A549 treated with AZD9567 at 1 μM for 4 hours (cell line): ENCODE data around the gene LRRC53. TPM values are rescaled to one million over a fixed set of nuclear protein-coding genes. Genes with fewer than 3 reads are reported as not detected.

Source experiments
- total RNA-seq: library from RNA; stranded (reverse); fragments of 200-300 nt; extraction: Qiagen RNA extraction; gene quantifications from 5 replicates; pipeline ENCODE4 v1.2.3, GENCODE V29; 2022; ENCODE audit not compliant: insufficient read depth

LRRC53 gene, protein sequence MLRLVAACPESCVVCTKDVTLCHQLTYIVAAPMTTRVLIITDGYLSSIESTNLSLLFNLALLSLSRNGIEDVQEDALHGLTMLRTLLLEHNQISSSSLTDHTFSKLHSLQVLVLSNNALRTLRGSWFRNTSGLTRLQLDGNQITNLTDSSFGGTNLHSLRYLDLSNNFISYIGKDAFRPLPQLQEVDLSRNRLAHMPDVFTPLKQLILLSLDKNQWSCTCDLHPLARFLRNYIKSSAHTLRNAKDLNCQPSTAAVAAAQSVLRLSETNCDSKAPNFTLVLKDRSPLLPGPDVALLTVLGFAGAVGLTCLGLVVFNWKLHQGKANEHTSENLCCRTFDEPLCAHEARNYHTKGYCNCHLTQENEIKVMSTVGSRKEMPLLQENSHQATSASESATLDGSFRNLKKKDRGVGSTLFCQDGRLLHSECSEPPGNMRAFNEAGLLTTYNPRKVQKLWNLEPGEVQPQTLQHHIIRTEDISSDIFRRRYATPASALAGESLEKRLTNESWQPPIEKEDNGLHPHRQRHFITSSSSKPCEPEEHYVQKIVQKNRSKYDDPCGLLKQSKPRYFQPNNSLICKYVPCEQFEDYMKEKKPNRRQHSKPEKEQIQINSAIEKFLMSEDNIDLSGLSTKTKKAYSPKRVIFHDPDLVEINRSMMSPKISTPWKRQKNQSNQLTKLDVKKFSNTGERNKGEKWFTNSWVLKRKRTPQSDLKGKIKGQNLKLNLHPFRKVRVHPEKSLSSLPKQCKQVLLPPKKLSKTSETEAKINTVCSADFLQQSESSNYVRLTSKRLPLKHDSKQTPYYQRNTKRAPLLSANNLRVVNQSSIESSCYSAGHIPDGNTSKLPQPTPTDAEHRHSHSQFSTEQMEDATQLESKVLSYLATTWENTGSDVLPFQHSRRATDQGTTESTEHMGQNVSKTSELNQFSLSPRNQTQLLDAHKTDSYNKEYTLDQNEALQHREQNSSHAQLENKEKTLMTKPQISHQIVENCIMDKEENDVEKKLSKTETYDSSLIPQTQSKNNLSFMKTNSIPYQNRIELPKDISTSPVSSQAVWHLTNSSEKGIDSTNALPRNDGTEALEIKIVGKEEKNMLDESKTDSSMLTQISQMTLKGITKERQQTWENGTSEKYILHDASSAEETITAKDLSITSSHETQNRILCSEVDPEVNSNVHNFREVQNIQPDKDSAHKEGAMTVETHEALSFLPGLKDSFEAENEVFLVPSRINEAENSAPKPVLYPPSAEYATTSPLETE
- total RNA-seq: not detected in 5 replicates

DNA sequence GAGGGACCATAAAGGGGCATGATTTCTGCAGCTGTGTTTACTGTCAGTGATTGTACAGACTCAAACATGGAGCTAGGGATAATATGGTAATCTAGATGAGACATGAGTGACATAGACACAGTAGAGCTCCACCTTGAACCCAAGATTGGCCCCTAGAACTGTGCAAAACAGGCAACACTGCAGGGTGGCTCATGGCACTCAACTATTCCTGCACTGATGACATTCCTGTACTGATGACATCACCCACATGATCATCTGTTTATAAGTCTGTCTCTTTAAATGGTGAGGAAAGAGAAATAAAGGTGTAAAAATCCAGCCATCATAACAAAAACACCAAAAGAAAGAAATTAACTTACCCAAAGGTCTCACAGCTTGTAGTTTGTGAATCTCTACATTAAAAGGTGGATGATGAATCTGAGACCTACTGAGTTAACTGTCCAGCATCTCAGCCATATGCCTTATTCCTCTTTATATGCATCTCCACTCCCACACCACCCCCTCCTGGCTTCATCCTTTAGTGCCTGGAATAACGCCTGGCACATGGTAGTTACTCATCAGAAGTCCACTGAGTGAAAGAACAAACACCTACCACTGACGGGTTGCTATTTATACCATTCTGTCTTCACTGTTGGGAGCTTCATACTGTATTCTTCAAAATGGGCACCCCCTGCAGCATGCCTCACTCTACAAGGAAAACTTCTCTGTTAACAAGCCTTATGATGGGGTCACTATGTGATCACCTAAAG lies at the start of gene LRRC53:
Gene LRRC53 (minus strand): TSS at position 442 of the 746 bp plus-strand sequence. CDS start 29,262 bp downstream, outside the sequence.

Other genes with a start within 250 kb of the LRRC53 start
- gene ERICH3, start 161.2 kb upstream of the LRRC53 start, total RNA-seq: not detected in 5 replicates
- gene CRYZ, start 220.4 kb upstream of the LRRC53 start, total RNA-seq: 63.6 to 71.9 TPM (median 69.7 TPM) in 5 replicates
- 13.8 to 18.8 TPM (median 17.2 TPM) in 5 replicates for gene TYW3, start 220.5 kb upstream of the LRRC53 start, total RNA-seq